GM23338 (cell line): ENCODE data around the gene MED13L. TPM values are rescaled to one million over a fixed set of nuclear protein-coding genes. Genes with fewer than 3 reads are reported as not detected.

Source experiments
- ATAC-seq: fragments of 200-7000 bp; cut with Tn5 transposase; 3 replicates; pipeline ENCODE4 v1.9.1; 2020
- DNase-seq: peaks from one replicate; pipeline ENCODE4 v3.0.0-alpha.2; 2015; ENCODE audit warnings: low spot score
- H2AFZ ChIP-seq: fragments of 200-600 bp; sonication (generic); 2 replicates; pipeline ENCODE4 v1.8.0; 2016; ENCODE audit warnings: antibody characterized with exemption, mild to moderate bottlenecking, moderate library complexity
- H3F3A ChIP-seq: fragments of 200-600 bp; sonication (generic); replicated peaks from 2 replicates; pipeline ENCODE4 v1.8.0; 2017; ENCODE audit warnings: antibody characterized with exemption, mixed run types, low read depth
- H3K27ac ChIP-seq: fragments of 200-600 bp; sonication (generic); 2 replicates; pipeline ENCODE4 v1.6.1; 2016; ENCODE audit warnings: low read depth
- H3K27me3 ChIP-seq: fragments of 200-600 bp; sonication (generic); 2 replicates; pipeline ENCODE4 v1.8.0; 2016; ENCODE audit warnings: mild to moderate bottlenecking, mixed run types, moderate library complexity; ENCODE audit not compliant: insufficient read depth
- H3K36me3 ChIP-seq: fragments of 200-600 bp; sonication (generic); 2 replicates; pipeline ENCODE4 v1.8.0; 2016; ENCODE audit warnings: mild to moderate bottlenecking; ENCODE audit not compliant: insufficient read depth
- H3K4me1 ChIP-seq: fragments of 200-600 bp; sonication (generic); 2 replicates; pipeline ENCODE4 v1.8.0; 2016; ENCODE audit warnings: mild to moderate bottlenecking, moderate library complexity; ENCODE audit not compliant: insufficient read depth
- H3K4me2 ChIP-seq: fragments of 200-600 bp; sonication (generic); 2 replicates; pipeline ENCODE4 v1.7.1; 2017; ENCODE audit warnings: mixed run types
- H3K4me3 ChIP-seq: fragments of 200-600 bp; sonication (generic); 2 replicates; pipeline ENCODE4 v1.6.1; 2016; ENCODE audit warnings: mixed run types
- H3K79me2 ChIP-seq: fragments of 200-600 bp; sonication (generic); replicated peaks from 2 replicates; pipeline ENCODE4 v1.8.0; 2017; ENCODE audit warnings: mild to moderate bottlenecking; ENCODE audit not compliant: insufficient read depth
- H3K9me2 ChIP-seq: fragments of 200-600 bp; sonication (generic); 2 replicates; pipeline ENCODE4 v1.8.0; 2017; ENCODE audit not compliant: insufficient read depth
- H4K20me1 ChIP-seq: fragments of 200-600 bp; sonication (generic); replicated peaks from 2 replicates; pipeline ENCODE4 v1.8.0; 2017; ENCODE audit warnings: mild to moderate bottlenecking; ENCODE audit not compliant: insufficient read depth
- H3K27ac Mint-ChIP-seq: 2 replicates; pipeline ENCODE4 v1.8.0; 2020; ENCODE audit warnings: inconsistent platforms, mild to moderate bottlenecking, moderate library complexity, mixed read lengths
- H3K27me3 Mint-ChIP-seq: 3 replicates; pipeline ENCODE4 v1.8.0; 2022; ENCODE audit warnings: low read depth, mild to moderate bottlenecking, moderate library complexity, mixed read lengths, inconsistent platforms; ENCODE audit not compliant: insufficient read depth, poor library complexity
- H3K36me3 Mint-ChIP-seq: 3 replicates; pipeline ENCODE4 v1.8.0; 2021; ENCODE audit warnings: low read depth, mild to moderate bottlenecking, inconsistent platforms, moderate library complexity, mixed read lengths
- H3K4me1 Mint-ChIP-seq: 3 replicates; pipeline ENCODE4 v1.8.0; 2020; ENCODE audit warnings: mild to moderate bottlenecking, inconsistent platforms, mixed read lengths
- H3K4me3 Mint-ChIP-seq: 3 replicates; pipeline ENCODE4 v1.8.0; 2021; ENCODE audit warnings: moderate library complexity, mild to moderate bottlenecking, inconsistent platforms, mixed read lengths
- H3K9me3 Mint-ChIP-seq: 3 replicates; pipeline ENCODE4 v1.8.0; 2020; ENCODE audit warnings: moderate library complexity, mild to moderate bottlenecking, inconsistent platforms, mixed read lengths
- CREB1 ChIP-seq: fragments of 250-450 bp; sonication (Bioruptor Pico); IDR thresholded peaks from 2 replicates; pipeline ENCODE4 v1.5.0; 2020; ENCODE audit warnings: low read depth, mild to moderate bottlenecking, moderate library complexity
- EZH2 ChIP-seq: fragments of 200-600 bp; sonication (generic); IDR thresholded peaks from one replicate; pipeline ENCODE4 v1.8.0; 2017; ENCODE audit warnings: antibody characterized with exemption, mild to moderate bottlenecking, low read depth; ENCODE audit not compliant: unreplicated experiment
- EZH2phosphoT487 ChIP-seq: fragments of 200-600 bp; sonication (generic); IDR thresholded peaks from one replicate; pipeline ENCODE4 v1.8.1; 2018; ENCODE audit warnings: antibody characterized with exemption; ENCODE audit not compliant: unreplicated experiment
- JUNB ChIP-seq: IDR thresholded peaks from one replicate; pipeline ENCODE4 v1.6.1; 2016; ENCODE audit warnings: antibody characterized with exemption; ENCODE audit not compliant: unreplicated experiment
- NANOG ChIP-seq: IDR thresholded peaks from 2 replicates; pipeline ENCODE4 v1.6.1; 2016; ENCODE audit warnings: antibody characterized with exemption, borderline replicate concordance
- POLR2AphosphoS5 ChIP-seq: IDR thresholded peaks from 2 replicates; pipeline ENCODE4 v1.6.1; 2016; ENCODE audit warnings: antibody characterized with exemption, low read depth
- REST ChIP-seq: IDR thresholded peaks from one replicate; pipeline ENCODE4 v1.6.1; 2018; ENCODE audit warnings: antibody characterized with exemption; ENCODE audit not compliant: unreplicated experiment
- STAT1 ChIP-seq: IDR thresholded peaks from one replicate; pipeline ENCODE4 v1.6.1; 2016; ENCODE audit warnings: antibody characterized with exemption; ENCODE audit not compliant: unreplicated experiment
- ZNF114 ChIP-seq: fragments of 250-450 bp; sonication (Bioruptor Pico); IDR thresholded peaks from 2 replicates; pipeline ENCODE4 v1.5.0; 2020; ENCODE audit warnings: mild to moderate bottlenecking, moderate library complexity
- ZNF331 ChIP-seq: fragments of 250-450 bp; sonication (Bioruptor Pico); IDR thresholded peaks from 2 replicates; pipeline ENCODE4 v1.5.0; 2020; ENCODE audit warnings: low read depth, mild to moderate bottlenecking, moderate library complexity
- polyA plus RNA-seq: library from polyadenylated mRNA; unstranded; fragments of >200 nt; fragmentation: Nextera tagmentation; extraction: Ambion mirVana; gene quantifications from 2 replicates; pipeline ENCODE4 v1.2.1, GENCODE V29; 2016
- total RNA-seq: library from RNA; depleted of rRNA; stranded (reverse); fragments of >200 nt; shearing (Covaris generic); gene quantifications from 2 replicates; pipeline ENCODE4 v1.2.3, GENCODE V29; 2014
- TF ChIP-seq, protein P1 (sequence below): fragments of 250-450 bp; sonication (Bioruptor Pico); IDR thresholded peaks from 2 replicates; pipeline ENCODE4 v1.5.0; 2020; ENCODE audit warnings: mild to moderate bottlenecking, moderate library complexity
- TF ChIP-seq, protein P2 (sequence below): IDR thresholded peaks from 2 replicates; pipeline ENCODE4 v1.6.1; 2016; ENCODE audit warnings: antibody characterized with exemption
- TF ChIP-seq, protein P3 (sequence below), 2 experiments: fragments of 200-600 bp in 1 of 2; sonication (generic) in 1 of 2; conservative IDR thresholded peaks; 2 replicates each; pipeline versions ENCODE4 v1.5.1 to v1.6.1; 2016 to 2017; ENCODE audit warnings: antibody characterized with exemption in 2 of 2, low read depth in 2 of 2, mild to moderate bottlenecking in 2 of 2, moderate library complexity in 1 of 2

MED13L gene
- total and polyA plus RNA-seq, 2 experiments from 2014 or later = 20.9 to 73.6 TPM

GRCh38 chr12:115912440-115912839, 365.1 kb downstream of the MED13L start:
- H3F3A ChIP-seq = no peaks in the 10 kb centered on the region
- H3K27ac Mint-ChIP-seq = no peak overlapping the region
- H2AFZ ChIP-seq = no peak overlapping the region
- H3K36me3 ChIP-seq = no peaks in the 10 kb centered on the region
- H3K9me3 Mint-ChIP-seq = no peaks in the 10 kb centered on the region
- peaks cover 5% of the 10 kb centered on the region for H3K27me3 Mint-ChIP-seq
- H3K79me2 ChIP-seq = no peaks in the 10 kb centered on the region
- peaks cover 2% of the 10 kb centered on the region; the same call in 2 of the 3 replicates for H3K4me1 Mint-ChIP-seq
- no peaks in the 10 kb centered on the region for H4K20me1 ChIP-seq
- no peaks in the 10 kb centered on the region for H3K36me3 Mint-ChIP-seq
- no peak overlapping the region for H3K4me3 ChIP-seq
- no peaks in the 10 kb centered on the region for H3K4me1 ChIP-seq
- ATAC-seq (no peak), DNase-seq (no peak)
- no peak overlapping the region for H3K4me2 ChIP-seq
- no peak overlapping the region for H3K4me3 Mint-ChIP-seq
- TF ChIP-seq ZNF114 (CRISPR knock-in tag) = no peak
- no peak for TF ChIP-seq EZH2phosphoT487
- no peak for TF ChIP-seq REST
- no peak for TF ChIP-seq ZNF331
- TF ChIP-seq JUNB = no peak
- TF ChIP-seq POLR2AphosphoS5 = no peak
- TF ChIP-seq, protein P1, sequence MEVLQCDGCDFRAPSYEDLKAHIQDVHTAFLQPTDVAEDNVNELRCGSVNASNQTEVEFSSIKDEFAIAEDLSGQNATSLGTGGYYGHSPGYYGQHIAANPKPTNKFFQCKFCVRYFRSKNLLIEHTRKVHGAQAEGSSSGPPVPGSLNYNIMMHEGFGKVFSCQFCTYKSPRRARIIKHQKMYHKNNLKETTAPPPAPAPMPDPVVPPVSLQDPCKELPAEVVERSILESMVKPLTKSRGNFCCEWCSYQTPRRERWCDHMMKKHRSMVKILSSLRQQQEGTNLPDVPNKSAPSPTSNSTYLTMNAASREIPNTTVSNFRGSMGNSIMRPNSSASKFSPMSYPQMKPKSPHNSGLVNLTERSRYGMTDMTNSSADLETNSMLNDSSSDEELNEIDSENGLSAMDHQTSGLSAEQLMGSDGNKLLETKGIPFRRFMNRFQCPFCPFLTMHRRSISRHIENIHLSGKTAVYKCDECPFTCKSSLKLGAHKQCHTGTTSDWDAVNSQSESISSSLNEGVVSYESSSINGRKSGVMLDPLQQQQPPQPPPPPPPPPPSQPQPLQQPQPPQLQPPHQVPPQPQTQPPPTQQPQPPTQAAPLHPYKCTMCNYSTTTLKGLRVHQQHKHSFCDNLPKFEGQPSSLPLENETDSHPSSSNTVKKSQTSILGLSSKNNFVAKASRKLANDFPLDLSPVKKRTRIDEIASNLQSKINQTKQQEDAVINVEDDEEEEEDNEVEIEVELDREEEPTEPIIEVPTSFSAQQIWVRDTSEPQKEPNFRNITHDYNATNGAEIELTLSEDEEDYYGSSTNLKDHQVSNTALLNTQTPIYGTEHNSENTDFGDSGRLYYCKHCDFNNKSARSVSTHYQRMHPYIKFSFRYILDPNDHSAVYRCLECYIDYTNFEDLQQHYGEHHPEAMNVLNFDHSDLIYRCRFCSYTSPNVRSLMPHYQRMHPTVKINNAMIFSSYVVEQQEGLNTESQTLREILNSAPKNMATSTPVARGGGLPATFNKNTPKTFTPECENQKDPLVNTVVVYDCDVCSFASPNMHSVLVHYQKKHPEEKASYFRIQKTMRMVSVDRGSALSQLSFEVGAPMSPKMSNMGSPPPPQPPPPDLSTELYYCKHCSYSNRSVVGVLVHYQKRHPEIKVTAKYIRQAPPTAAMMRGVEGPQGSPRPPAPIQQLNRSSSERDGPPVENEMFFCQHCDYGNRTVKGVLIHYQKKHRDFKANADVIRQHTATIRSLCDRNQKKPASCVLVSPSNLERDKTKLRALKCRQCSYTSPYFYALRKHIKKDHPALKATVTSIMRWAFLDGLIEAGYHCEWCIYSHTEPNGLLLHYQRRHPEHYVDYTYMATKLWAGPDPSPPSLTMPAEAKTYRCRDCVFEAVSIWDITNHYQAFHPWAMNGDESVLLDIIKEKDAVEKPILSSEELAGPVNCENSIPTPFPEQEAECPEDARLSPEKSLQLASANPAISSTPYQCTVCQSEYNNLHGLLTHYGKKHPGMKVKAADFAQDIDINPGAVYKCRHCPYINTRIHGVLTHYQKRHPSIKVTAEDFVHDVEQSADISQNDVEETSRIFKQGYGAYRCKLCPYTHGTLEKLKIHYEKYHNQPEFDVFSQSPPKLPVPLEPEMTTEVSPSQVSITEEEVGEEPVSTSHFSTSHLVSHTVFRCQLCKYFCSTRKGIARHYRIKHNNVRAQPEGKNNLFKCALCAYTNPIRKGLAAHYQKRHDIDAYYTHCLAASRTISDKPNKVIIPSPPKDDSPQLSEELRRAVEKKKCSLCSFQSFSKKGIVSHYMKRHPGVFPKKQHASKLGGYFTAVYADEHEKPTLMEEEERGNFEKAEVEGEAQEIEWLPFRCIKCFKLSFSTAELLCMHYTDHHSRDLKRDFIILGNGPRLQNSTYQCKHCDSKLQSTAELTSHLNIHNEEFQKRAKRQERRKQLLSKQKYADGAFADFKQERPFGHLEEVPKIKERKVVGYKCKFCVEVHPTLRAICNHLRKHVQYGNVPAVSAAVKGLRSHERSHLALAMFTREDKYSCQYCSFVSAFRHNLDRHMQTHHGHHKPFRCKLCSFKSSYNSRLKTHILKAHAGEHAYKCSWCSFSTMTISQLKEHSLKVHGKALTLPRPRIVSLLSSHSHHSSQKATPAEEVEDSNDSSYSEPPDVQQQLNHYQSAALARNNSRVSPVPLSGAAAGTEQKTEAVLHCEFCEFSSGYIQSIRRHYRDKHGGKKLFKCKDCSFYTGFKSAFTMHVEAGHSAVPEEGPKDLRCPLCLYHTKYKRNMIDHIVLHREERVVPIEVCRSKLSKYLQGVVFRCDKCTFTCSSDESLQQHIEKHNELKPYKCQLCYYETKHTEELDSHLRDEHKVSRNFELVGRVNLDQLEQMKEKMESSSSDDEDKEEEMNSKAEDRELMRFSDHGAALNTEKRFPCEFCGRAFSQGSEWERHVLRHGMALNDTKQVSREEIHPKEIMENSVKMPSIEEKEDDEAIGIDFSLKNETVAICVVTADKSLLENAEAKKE = no peak
- TF ChIP-seq, protein P2, sequence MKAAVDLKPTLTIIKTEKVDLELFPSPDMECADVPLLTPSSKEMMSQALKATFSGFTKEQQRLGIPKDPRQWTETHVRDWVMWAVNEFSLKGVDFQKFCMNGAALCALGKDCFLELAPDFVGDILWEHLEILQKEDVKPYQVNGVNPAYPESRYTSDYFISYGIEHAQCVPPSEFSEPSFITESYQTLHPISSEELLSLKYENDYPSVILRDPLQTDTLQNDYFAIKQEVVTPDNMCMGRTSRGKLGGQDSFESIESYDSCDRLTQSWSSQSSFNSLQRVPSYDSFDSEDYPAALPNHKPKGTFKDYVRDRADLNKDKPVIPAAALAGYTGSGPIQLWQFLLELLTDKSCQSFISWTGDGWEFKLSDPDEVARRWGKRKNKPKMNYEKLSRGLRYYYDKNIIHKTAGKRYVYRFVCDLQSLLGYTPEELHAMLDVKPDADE = no peak
- no peak for TF ChIP-seq STAT1
- TF ChIP-seq, protein P3, sequence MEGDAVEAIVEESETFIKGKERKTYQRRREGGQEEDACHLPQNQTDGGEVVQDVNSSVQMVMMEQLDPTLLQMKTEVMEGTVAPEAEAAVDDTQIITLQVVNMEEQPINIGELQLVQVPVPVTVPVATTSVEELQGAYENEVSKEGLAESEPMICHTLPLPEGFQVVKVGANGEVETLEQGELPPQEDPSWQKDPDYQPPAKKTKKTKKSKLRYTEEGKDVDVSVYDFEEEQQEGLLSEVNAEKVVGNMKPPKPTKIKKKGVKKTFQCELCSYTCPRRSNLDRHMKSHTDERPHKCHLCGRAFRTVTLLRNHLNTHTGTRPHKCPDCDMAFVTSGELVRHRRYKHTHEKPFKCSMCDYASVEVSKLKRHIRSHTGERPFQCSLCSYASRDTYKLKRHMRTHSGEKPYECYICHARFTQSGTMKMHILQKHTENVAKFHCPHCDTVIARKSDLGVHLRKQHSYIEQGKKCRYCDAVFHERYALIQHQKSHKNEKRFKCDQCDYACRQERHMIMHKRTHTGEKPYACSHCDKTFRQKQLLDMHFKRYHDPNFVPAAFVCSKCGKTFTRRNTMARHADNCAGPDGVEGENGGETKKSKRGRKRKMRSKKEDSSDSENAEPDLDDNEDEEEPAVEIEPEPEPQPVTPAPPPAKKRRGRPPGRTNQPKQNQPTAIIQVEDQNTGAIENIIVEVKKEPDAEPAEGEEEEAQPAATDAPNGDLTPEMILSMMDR (conservative IDR thresholded peaks at IDR 0.05; ENCODE audit: low read depth in 2 of 2) = no peak
- no peak for TF ChIP-seq NANOG
- TF ChIP-seq CREB1 (CRISPR knock-in tag) = no peak
- no peak for TF ChIP-seq EZH2
- no peaks in the 10 kb centered on the region for H3K9me2 ChIP-seq
- peaks cover 7% of the 10 kb centered on the region; the same call in 1 of the 2 replicates for H3K27me3 ChIP-seq
- no peak overlapping the region for H3K27ac ChIP-seq
